Kidney epithelial cell (primary cell): ENCODE data around the gene LMF1. TPM values are rescaled to one million over a fixed set of nuclear protein-coding genes. Genes with fewer than 3 reads are reported as not detected.

Source experiments
- DNase-seq: peaks from one replicate; pipeline ENCODE4 v3.0.0-alpha.2; 2010; ENCODE audit warnings: low read depth
- H3K27me3 ChIP-seq: 2 replicates; pipeline ENCODE4 v1.6.0; 2011; ENCODE audit warnings: low read length; ENCODE audit not compliant: control insufficient read depth, insufficient read depth
- H3K36me3 ChIP-seq: 2 replicates; pipeline ENCODE4 v1.5.1; 2011; ENCODE audit warnings: low read length; ENCODE audit not compliant: control insufficient read depth, insufficient read depth
- H3K4me3 ChIP-seq: 2 replicates; pipeline ENCODE4 v1.5.1; 2011; ENCODE audit warnings: low read depth, mild to moderate bottlenecking, control low read depth, low read length
- CTCF ChIP-seq: IDR thresholded peaks from 2 replicates; pipeline ENCODE4 v1.5.1; 2011; ENCODE audit warnings: mild to moderate bottlenecking, moderate library complexity, low read length, control low read depth, inconsistent platforms; ENCODE audit not compliant: insufficient read depth, poor library complexity, severe bottlenecking
- total RNA-seq: library from RNA; depleted of rRNA; stranded (reverse); fragments of >200 nt; gene quantifications from 2 replicates; pipeline ENCODE4 v1.2.3, GENCODE V29; 2015

LMF1 gene
- total RNA-seq, 1 donor from 2014 or later = 26.3 TPM

DNA sequence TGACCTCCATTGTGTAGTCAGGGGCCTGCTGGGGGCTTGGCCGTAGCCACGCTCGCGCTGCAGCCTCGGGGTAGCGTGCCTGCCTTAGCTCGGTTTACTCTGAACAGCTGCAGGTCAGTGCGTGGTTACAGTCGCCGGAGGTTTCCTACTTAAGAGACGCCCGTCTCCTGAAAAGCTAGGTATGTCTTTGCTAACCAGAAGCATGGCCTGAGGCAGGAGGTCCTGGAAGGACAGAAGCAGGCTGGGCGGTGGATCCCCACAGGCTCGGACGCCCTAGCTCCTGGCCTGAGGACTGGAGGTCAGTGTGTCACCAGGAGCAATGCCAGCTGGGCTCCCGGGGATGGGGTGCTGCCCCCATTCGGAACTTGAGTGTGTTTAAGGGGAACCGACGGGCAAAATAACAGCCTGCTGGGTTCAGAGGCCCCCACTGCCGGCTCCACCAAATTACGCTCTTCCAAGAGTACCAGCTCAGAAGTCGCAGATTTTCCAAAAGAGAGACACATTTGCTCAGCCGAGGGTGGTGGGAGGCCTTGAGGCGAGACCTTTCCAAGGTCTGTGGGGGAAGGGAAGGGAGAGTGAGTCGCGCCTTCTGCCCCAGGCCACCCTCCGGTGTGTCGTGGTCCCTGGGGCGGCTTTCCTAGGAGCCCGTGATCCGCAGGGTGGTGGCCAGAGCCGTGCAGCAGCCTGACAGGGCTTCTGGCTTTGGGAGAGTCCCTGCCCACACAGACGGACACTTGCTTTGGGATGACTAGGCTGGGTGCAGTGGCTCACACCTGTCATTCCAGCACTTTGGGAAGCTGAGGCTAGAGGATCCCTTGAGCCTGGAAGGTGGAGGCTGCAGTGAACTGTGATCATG is 166.4 kb downstream of the LMF1 start:
- no peak for DNase-seq
- Histone ChIP-seq H3K27me3 (peaks cover 50% of the 10 kb centered on the region), H3K36me3 (no peaks in the 10 kb centered on the region), H3K4me3 (no peak overlapping the region)
- no peak for TF ChIP-seq CTCF

DNA sequence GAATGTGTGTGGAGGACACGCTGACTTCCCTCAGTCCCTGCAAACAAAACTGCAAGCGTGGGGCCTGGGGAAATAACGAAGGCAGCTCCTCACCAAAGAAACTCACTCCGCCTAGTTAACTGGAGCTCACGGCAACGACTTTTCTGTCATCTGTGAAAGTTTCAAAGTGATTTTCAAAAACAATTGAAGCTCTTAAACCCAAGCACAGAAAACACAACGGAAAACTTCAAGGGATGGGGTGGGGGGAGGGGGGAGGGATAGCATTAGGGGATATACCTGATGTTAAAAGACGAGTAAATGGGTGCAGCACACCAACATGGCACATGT is 167.1 kb downstream of the LMF1 start:
- no peak for DNase-seq
- peaks cover 55% of the 10 kb centered on the region for H3K27me3 ChIP-seq
- H3K4me3 ChIP-seq = no peak overlapping the region
- H3K36me3 ChIP-seq = no peaks in the 10 kb centered on the region
- no peak for TF ChIP-seq CTCF

Other genes starting within 250 kb of the LMF1 start
- 42.4 and 61.9 TPM in 2 replicates for gene ANTKMT, start 249.8 kb downstream of the LMF1 start, total RNA-seq
- 2.5 and 6.1 TPM in 2 replicates for gene CCDC78, start 244.5 kb downstream of the LMF1 start, total RNA-seq
- 17.7 and 18.8 TPM in 2 replicates for gene HAGHL, start 243.9 kb downstream of the LMF1 start, total RNA-seq
- gene CIAO3, start 230.0 kb downstream of the LMF1 start, total RNA-seq = 34.5 and 40.3 TPM in 2 replicates
- gene MSLN, start 210.2 kb downstream of the LMF1 start, total RNA-seq = 8.6 and 14.2 TPM in 2 replicates
- 42.0 and 51.7 TPM in 2 replicates for gene RPUSD1, start 182.6 kb downstream of the LMF1 start, total RNA-seq
- gene CHTF18, start 182.4 kb downstream of the LMF1 start, total RNA-seq = 20.8 and 23.9 TPM in 2 replicates
- gene GNG13, start 170.2 kb downstream of the LMF1 start, total RNA-seq = not detected in 2 replicates
- gene SOX8, start 10.8 kb upstream of the LMF1 start, total RNA-seq = 0.71 and 1.3 TPM in 2 replicates
- not detected in 2 replicates for gene SSTR5, start 101.8 kb upstream of the LMF1 start, total RNA-seq
- not detected in 2 replicates for gene C1QTNF8, start 125.3 kb upstream of the LMF1 start, total RNA-seq
- 6.7 and 8.9 TPM in 2 replicates for gene CACNA1H, start 182.1 kb upstream of the LMF1 start, total RNA-seq